IMR-90 (cell line): Measurements from ENCODE around the gene SLC6A3. TPM values are rescaled to one million over a fixed set of nuclear protein-coding genes. Genes with fewer than 3 reads are reported as not detected.

ENCODE experiments used
- ATAC-seq: fragments of 200-7000 bp; cut with Tn5 transposase; 2 replicates; pipeline ENCODE4 v1.9.1; 2020; ENCODE audit warnings: low read depth, mild to moderate bottlenecking, moderate library complexity
- BruUV-seq: library from RNA; stranded (reverse); fragments of 400-500 nt; replicated peaks from 2 replicates; lab custom pipeline; 2021; lab: Mats Ljungman, UMichigan
- CTCF ChIA-PET: fragments of 300-600 bp; formaldehyde crosslinking; extraction: SDS; loops from one replicate; lab custom pipeline; 2021; ENCODE audit warnings: antibody characterized with exemption; lab: Yijun Ruan, JAX
- POLR2A ChIA-PET: fragments of 300-600 bp; sonication (Branson Sonifier 250); formaldehyde crosslinking; loops from one replicate; lab custom pipeline; 2022; ENCODE audit warnings: antibody characterized with exemption; ENCODE audit not compliant: unreplicated experiment; lab: Charles Lee
- DNase-seq: peaks from one replicate; pipeline ENCODE4 v3.0.0; 2013
- H2AFZ ChIP-seq: replicated peaks from 2 replicates; pipeline ENCODE3; 2013; ENCODE audit warnings: low read length, mild to moderate bottlenecking; ENCODE audit not compliant: poor library complexity
- H2AK5ac ChIP-seq: 2 replicates; pipeline ENCODE4 v1.6.1; 2013; ENCODE audit warnings: low read depth, low read length, inconsistent platforms
- H2AK9ac ChIP-seq: replicated peaks from 2 replicates; pipeline ENCODE3; 2013; ENCODE audit warnings: mild to moderate bottlenecking, low read depth, low read length, moderate library complexity; ENCODE audit not compliant: poor library complexity
- H2BK120ac ChIP-seq: 2 replicates; pipeline ENCODE4 v1.6.1; 2013; ENCODE audit warnings: low read depth, low read length, inconsistent platforms
- H2BK15ac ChIP-seq: 3 replicates; pipeline ENCODE4 v1.6.1; 2013; ENCODE audit warnings: low read depth, low read length, inconsistent platforms
- H2BK20ac ChIP-seq: 2 replicates; pipeline ENCODE4 v1.6.1; 2013; ENCODE audit warnings: low read depth, mild to moderate bottlenecking, inconsistent platforms, low read length, moderate library complexity
- H2BK5ac ChIP-seq: 2 replicates; pipeline ENCODE4 v1.6.1; 2013; ENCODE audit warnings: mild to moderate bottlenecking, low read depth, low read length, inconsistent platforms; ENCODE audit not compliant: poor library complexity, severe bottlenecking
- H3K14ac ChIP-seq: replicated peaks from 2 replicates; pipeline ENCODE4 v1.6.1; 2013; ENCODE audit warnings: low read depth, low read length, inconsistent platforms
- H3K18ac ChIP-seq: 2 replicates; pipeline ENCODE4 v1.6.1; 2013; ENCODE audit warnings: low read depth, low read length, control low read depth
- H3K23ac ChIP-seq: 2 replicates; pipeline ENCODE4 v1.6.1; 2013; ENCODE audit warnings: low read depth, low read length, inconsistent platforms
- H3K27ac ChIP-seq: 2 replicates; pipeline ENCODE4 v1.5.1; 2013; ENCODE audit warnings: mild to moderate bottlenecking, control low read depth, low read length; ENCODE audit not compliant: insufficient read depth
- H3K27me3 ChIP-seq: 2 replicates; pipeline ENCODE4 v1.6.1; 2013; ENCODE audit warnings: low read length; ENCODE audit not compliant: control insufficient read depth, insufficient read depth
- H3K36me3 ChIP-seq: 2 replicates; pipeline ENCODE4 v1.6.1; 2013; ENCODE audit warnings: low read length, mixed read lengths; ENCODE audit not compliant: control insufficient read depth, insufficient read depth
- H3K4ac ChIP-seq: 2 replicates; pipeline ENCODE4 v1.6.1; 2013; ENCODE audit warnings: low read depth, low read length, inconsistent platforms
- H3K4me1 ChIP-seq: 2 replicates; pipeline ENCODE4 v1.6.1; 2013; ENCODE audit warnings: low read length, mixed read lengths; ENCODE audit not compliant: control insufficient read depth, insufficient read depth
- H3K4me2 ChIP-seq: 2 replicates; pipeline ENCODE4 v1.6.1; 2013; ENCODE audit warnings: low read depth, mild to moderate bottlenecking, control low read depth, low read length, moderate library complexity
- H3K4me3 ChIP-seq: 2 replicates; pipeline ENCODE4 v1.5.1; 2013; ENCODE audit warnings: low read depth, mild to moderate bottlenecking, control low read depth, low read length, moderate library complexity; ENCODE audit not compliant: insufficient read depth
- H3K56ac ChIP-seq: 2 replicates; pipeline ENCODE4 v1.6.1; 2013; ENCODE audit warnings: low read length, inconsistent platforms; ENCODE audit not compliant: insufficient read depth; ENCODE audit errors: extremely low read depth
- H3K79me1 ChIP-seq, 2 experiments: 2 replicates each; pipeline ENCODE4 v1.6.1; 2013; ENCODE audit warnings: low read length in 2 of 2, inconsistent platforms in 1 of 2, low read depth in 1 of 2
- H3K9ac ChIP-seq: 2 replicates; pipeline ENCODE4 v1.6.1; 2013; ENCODE audit warnings: low read depth, low read length, control low read depth
- H3K9me1 ChIP-seq: 2 replicates; pipeline ENCODE4 v1.6.1; 2013; ENCODE audit warnings: low read length, inconsistent platforms; ENCODE audit not compliant: insufficient read depth
- H3K9me3 ChIP-seq: 2 replicates; pipeline ENCODE4 v1.6.1; 2013; ENCODE audit warnings: low read length; ENCODE audit not compliant: control insufficient read depth, insufficient read depth
- H4K20me1 ChIP-seq: 2 replicates; pipeline ENCODE4 v1.6.1; 2013; ENCODE audit warnings: low read length, inconsistent platforms; ENCODE audit not compliant: insufficient read depth
- H4K5ac ChIP-seq: 2 replicates; pipeline ENCODE4 v1.6.1; 2013; ENCODE audit warnings: mild to moderate bottlenecking, low read depth, low read length, control low read depth
- H4K8ac ChIP-seq, 2 experiments: 2 replicates each; pipeline ENCODE4 v1.6.1; 2013; ENCODE audit warnings: low read depth in 2 of 2, low read length in 2 of 2, control low read depth in 1 of 2, inconsistent platforms in 1 of 2
- H4K91ac ChIP-seq: 2 replicates; pipeline ENCODE4 v1.6.1; 2013; ENCODE audit warnings: low read depth, low read length, inconsistent platforms; ENCODE audit not compliant: insufficient read depth
- CEBPB ChIP-seq: IDR thresholded peaks from 2 replicates; pipeline ENCODE4 v1.6.1; 2012; ENCODE audit warnings: low read depth, low read length, improper control_type of control experiment
- CHD1 ChIP-seq: IDR thresholded peaks from 2 replicates; pipeline ENCODE4 v1.6.1; 2012; ENCODE audit warnings: low read depth, low read length, improper control_type of control experiment
- MXI1 ChIP-seq: IDR thresholded peaks from 2 replicates; pipeline ENCODE4 v1.6.1; 2012; ENCODE audit warnings: low read depth, mild to moderate bottlenecking, low read length, moderate library complexity, borderline replicate concordance
- POLR2A ChIP-seq: IDR thresholded peaks from 2 replicates; pipeline ENCODE4 v1.6.1; 2012; ENCODE audit warnings: mild to moderate bottlenecking, low read depth, low read length
- RAD21 ChIP-seq: IDR thresholded peaks from 2 replicates; pipeline ENCODE4 v1.6.1; 2012; ENCODE audit warnings: low read length, improper control_type of control experiment
- RFX5 ChIP-seq: IDR thresholded peaks from 2 replicates; pipeline ENCODE4 v1.8.0; 2012; ENCODE audit warnings: low read depth, mild to moderate bottlenecking, low read length, moderate library complexity
- SMC3 ChIP-seq: fragments of 150-350 bp; IDR thresholded peaks from 2 replicates; pipeline ENCODE4 v1.6.1; 2016; ENCODE audit warnings: low read depth, mild to moderate bottlenecking, antibody characterized with exemption, low read length, moderate library complexity
- WGBS, 2 experiments: methylation state at CpG; one replicate each; pipeline versions ENCODE4 v1.1.5 to v1.1.7; 2013; ENCODE audit warnings: missing lambda C conversion rate in 2 of 2; ENCODE audit not compliant: insufficient read length in 1 of 2; ENCODE audit errors: extremely low coverage in 2 of 2; 5-methylcytosine and 5-hydroxymethylcytosine counted together
- dilution Hi-C: fragments of 300-500 bp; cut with HindIII; formaldehyde crosslinking; loops from one replicate; pipeline ENCODE4 v1.14.3; 2018; ENCODE audit warnings: low sequenced_read_pairs; ENCODE audit not compliant: unreplicated experiment
- in situ Hi-C: fragments of 300-500 bp; cut with MboI; formaldehyde crosslinking; loops from 3 replicates; pipeline ENCODE4 v1.14.3; 2019; ENCODE audit warnings: low sequenced_read_pairs, inconsistent platforms, mixed read lengths
- intact Hi-C: fragments of 100-400 bp; cut with micrococcal nuclease; formaldehyde crosslinking; loops from 2 replicates; pipeline ENCODE4 v1.10.0; 2022
- polyA plus RNA-seq, 3 experiments: library from polyadenylated mRNA; depleted of rRNA; stranded (reverse); fragments of >200 nt; gene quantifications; 2 replicates each; pipeline ENCODE4 v1.2.3, GENCODE V29; 2012; ENCODE audit warnings: low replicate concordance in 1 of 3
- total RNA-seq: library from RNA; depleted of rRNA; stranded (reverse); fragments of >200 nt; gene quantifications from 2 replicates; pipeline ENCODE4 v1.2.3, GENCODE V29; 2012
- TF ChIP-seq, protein P1 (sequence below): fragments of 150-350 bp; IDR thresholded peaks from 2 replicates; pipeline ENCODE4 v1.6.1; 2016; ENCODE audit warnings: low read depth, mild to moderate bottlenecking, low read length, moderate library complexity, borderline replicate concordance

The SLC6A3 gene
- total and polyA plus RNA-seq, 2 of the 4 experiments (the other 2 are of a cell fraction), result not detected

DNA sequence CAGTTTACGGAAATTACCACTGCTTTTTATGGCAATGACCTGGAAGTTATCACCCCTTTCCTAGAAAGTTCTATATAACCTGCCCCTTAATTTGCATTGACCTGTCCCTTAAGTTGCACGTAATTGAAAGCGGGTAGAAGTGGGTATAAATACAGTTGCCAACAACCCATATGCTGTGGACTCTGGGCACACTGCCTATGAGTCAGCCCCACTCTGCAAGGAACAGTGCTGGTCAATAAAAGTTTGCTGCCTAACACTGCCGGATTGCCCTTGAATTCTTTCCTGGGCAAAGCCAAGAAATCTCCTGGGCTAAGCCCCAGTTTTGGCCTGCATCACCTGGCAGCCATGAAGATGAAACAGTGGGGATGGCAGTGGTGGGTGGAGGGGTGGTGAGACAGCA lies 76.5 kb downstream of the SLC6A3 start:
- Histone ChIP-seq H3K4ac (no peak overlapping the region), H3K56ac (no peak overlapping the region), H4K91ac (no peak overlapping the region), H3K9ac (no peak overlapping the region), H4K8ac (no peak overlapping the region), H3K4me3 (no peak overlapping the region), H3K9me3 (no peaks in the 10 kb centered on the region), H3K27me3 (peaks cover 35% of the 10 kb centered on the region), H2BK20ac (no peak overlapping the region), H3K27ac (no peak overlapping the region), H4K20me1 (no peaks in the 10 kb centered on the region), H3K9me1 (no peaks in the 10 kb centered on the region), H3K4me1 (no peaks in the 10 kb centered on the region), H4K5ac (no peak overlapping the region), H2AK9ac (no peak overlapping the region), H3K79me1 (no peaks in the 10 kb centered on the region), H2BK15ac (no peak overlapping the region), H3K4me2 (no peak overlapping the region), H3K14ac (no peak overlapping the region), H2AK5ac (no peak overlapping the region), H2BK5ac (no peak overlapping the region), H3K36me3 (no peaks in the 10 kb centered on the region), H3K18ac (no peak overlapping the region), H3K23ac (no peak overlapping the region), H2BK120ac (no peak overlapping the region), H2AFZ (no peak overlapping the region)
- in situ Hi-C loops, result loop anchor here (25.0 kb wide), 1 partner anchor 269 kb away; no protein-coding TSS in a partner anchor
- dilution Hi-C loops, result no loop called here
- CTCF ChIA-PET, result no interaction called here
- intact Hi-C loops, result no loop called here
- POLR2A ChIA-PET, result no interaction called here
- BruUV-seq, result no TSS peak
- WGBS, 2 experiments, result 92% methylated on average over 2 of the region's 4 CpGs; no CpG with 5 or more reads in 1 of the 2 experiments
- DNase-seq (no peak), ATAC-seq (no peak)
- TF ChIP-seq RFX5 (no peak), MXI1 (no peak), CHD1 (no peak), RAD21 (no peak), CEBPB (no peak), POLR2A (no peak), SMC3 (no peak)
- TF ChIP-seq, protein P1, sequence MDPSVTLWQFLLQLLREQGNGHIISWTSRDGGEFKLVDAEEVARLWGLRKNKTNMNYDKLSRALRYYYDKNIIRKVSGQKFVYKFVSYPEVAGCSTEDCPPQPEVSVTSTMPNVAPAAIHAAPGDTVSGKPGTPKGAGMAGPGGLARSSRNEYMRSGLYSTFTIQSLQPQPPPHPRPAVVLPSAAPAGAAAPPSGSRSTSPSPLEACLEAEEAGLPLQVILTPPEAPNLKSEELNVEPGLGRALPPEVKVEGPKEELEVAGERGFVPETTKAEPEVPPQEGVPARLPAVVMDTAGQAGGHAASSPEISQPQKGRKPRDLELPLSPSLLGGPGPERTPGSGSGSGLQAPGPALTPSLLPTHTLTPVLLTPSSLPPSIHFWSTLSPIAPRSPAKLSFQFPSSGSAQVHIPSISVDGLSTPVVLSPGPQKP, result no peak
